GM21423 (cell line): Measurements from ENCODE around the gene ITGA1.
"Not testable (repeated sequence)": the region's sequence is repeated elsewhere in the genome, so short reads cannot be mapped to it uniquely, and the experiment has no call there.

ENCODE experiments used
- ATAC-seq: cut with Tn5 transposase; IDR thresholded peaks from one replicate; pipeline ENCODE4 v1.9.1; 2021; ENCODE audit warnings: mild to moderate bottlenecking, moderate library complexity; ENCODE audit not compliant: unreplicated experiment

Gene ITGA1

GRCh38 chr5:52947851-52948250 lies 160.1 kb downstream of the ITGA1 start:
- no peak for ATAC-seq

GRCh38 chr5:52948418-52949076 lies 160.8 kb downstream of the ITGA1 start:
- ATAC-seq: peak; percentile 99

- no peak for ATAC-seq
Measured at GRCh38 chr5:52950686-52951085, 163.0 kb downstream of the ITGA1 start.

- ATAC-seq: no peak
Measured at GRCh38 chr5:52952483-52952882, 164.8 kb downstream of the ITGA1 start.

GRCh38 chr5:52956014-52956413 lies 168.3 kb downstream of the ITGA1 start:
- ATAC-seq: no peak

- peak; percentile 87 for ATAC-seq
Measured at GRCh38 chr5:52956915-52957747, 169.4 kb downstream of the ITGA1 start.

- ATAC-seq: no peak
Measured at GRCh38 chr5:52961274-52961681, 173.6 kb downstream of the ITGA1 start.

GRCh38 chr5:52963636-52964035 lies 175.9 kb downstream of the ITGA1 start:
- no peak for ATAC-seq

GRCh38 chr5:52964138-52964537 lies 176.4 kb downstream of the ITGA1 start:
- no peak for ATAC-seq

- ATAC-seq: not testable (repeated sequence)
Measured at GRCh38 chr5:52976157-52976556, 188.4 kb downstream of the ITGA1 start.

GRCh38 chr5:52977264-52977897 lies 189.7 kb downstream of the ITGA1 start:
- no peak for ATAC-seq

- no peak for ATAC-seq
Measured at GRCh38 chr5:52981507-52981906, 193.8 kb downstream of the ITGA1 start.

- no peak for ATAC-seq
Measured at GRCh38 chr5:52983731-52984636, 196.3 kb downstream of the ITGA1 start.

GRCh38 chr5:52985306-52985705 lies 197.6 kb downstream of the ITGA1 start:
- ATAC-seq: no peak

- no peak for ATAC-seq
Measured at GRCh38 chr5:52987711-52988331, 200.1 kb downstream of the ITGA1 start.

GRCh38 chr5:52988335-52989024 lies 200.8 kb downstream of the ITGA1 start:
- no peak for ATAC-seq

- peak; percentile 47 for ATAC-seq
Measured at GRCh38 chr5:52989025-52989780, 201.5 kb downstream of the ITGA1 start, which contains the start of gene ITGA2. Gene ITGA2 (plus strand): TSS chr5:52989352. CDS start chr5:52989469, 117 bp downstream.

- peak; percentile 37 for ATAC-seq
Measured at GRCh38 chr5:52989781-52990527, 202.2 kb downstream of the ITGA1 start.
